HepG2 (cell line): ENCODE results near the gene ZNF483. TPM values are rescaled to one million over a fixed set of nuclear protein-coding genes. Genes with fewer than 3 reads are reported as not detected.

ENCODE experiments used
- ATAC-seq: fragments of 200-7000 bp; cut with Tn5 transposase; 3 replicates; pipeline ENCODE4 v1.9.1; 2020; ENCODE audit warnings: mild to moderate bottlenecking, moderate library complexity
- BruUV-seq: library from RNA; stranded (reverse); fragments of 400-500 nt; replicated peaks from 2 replicates; lab custom pipeline; 2021; lab: Mats Ljungman, UMichigan
- CTCF ChIA-PET: fragments of 300-600 bp; formaldehyde crosslinking; extraction: SDS; loops from one replicate; lab custom pipeline; 2021; ENCODE audit warnings: low total read pairs, inconsistent platforms, low intra/inter-chr PET ratio; lab: Yijun Ruan, JAX
- POLR2A ChIA-PET: fragments of 350-600 bp; sonication (Branson Sonifier 250); formaldehyde crosslinking; loops from one replicate; lab custom pipeline; 2020; ENCODE audit warnings: antibody characterized with exemption, inconsistent platforms; lab: Yijun Ruan, JAX
- DNase-seq: peaks from one replicate; pipeline ENCODE4 v3.0.0-alpha.2; 2015; ENCODE audit warnings: low spot score
- FAIRE-seq: peaks from 3 replicates; lab custom pipeline; 2011; peaks lifted over from hg19 to GRCh38; lab: Jason Lieb, UNC
- H2AFZ ChIP-seq: one replicate; pipeline ENCODE4 v1.6.1; 2011; ENCODE audit warnings: low read length, inconsistent platforms
- H3K27ac ChIP-seq: fragments of 300-600 bp; 3 replicates; pipeline ENCODE4 v1.8.0; 2011; ENCODE audit warnings: mixed run types, mild to moderate bottlenecking, mixed read lengths, low read length, inconsistent platforms; ENCODE audit not compliant: insufficient read depth; ENCODE audit errors: extremely low read length
- H3K27me3 ChIP-seq, 2 experiments: fragments of 200-600 bp in 1 of 2; 2 replicates in 1 of 2; 3 replicates in 1 of 2; pipeline versions ENCODE4 v1.6.0 to v1.8.0; 2011; ENCODE audit warnings: low read length in 2 of 2, mild to moderate bottlenecking in 2 of 2, moderate library complexity in 2 of 2, inconsistent platforms in 1 of 2; ENCODE audit not compliant: insufficient read depth in 2 of 2, control insufficient read depth in 1 of 2
- H3K36me3 ChIP-seq, 2 experiments: fragments of 200-600 bp in 1 of 2; replicated peaks in 1 of 2; 2 replicates in 1 of 2; 3 replicates in 1 of 2; pipeline versions ENCODE4 v1.5.1 to v1.8.0; 2011; ENCODE audit warnings: low read length in 2 of 2, inconsistent platforms in 1 of 2; ENCODE audit not compliant: insufficient read depth in 2 of 2, control insufficient read depth in 1 of 2
- H3K4me1 ChIP-seq: 2 replicates; pipeline ENCODE4 v1.5.1; 2012; ENCODE audit warnings: low read length, inconsistent platforms; ENCODE audit not compliant: insufficient read depth
- H3K4me2 ChIP-seq: 2 replicates; pipeline ENCODE4 v1.6.0; 2011; ENCODE audit warnings: low read depth, low read length, inconsistent platforms
- H3K4me3 ChIP-seq, 3 experiments: fragments of 200-600 bp in 1 of 3; sonication (generic), shearing (Covaris generic) in 1 of 3; replicated peaks in 1 of 3; 2 replicates each; pipeline ENCODE4 v1.5.1; 2011 to 2016; ENCODE audit warnings: low read length in 3 of 3, inconsistent platforms in 2 of 3, low read depth in 2 of 3, mild to moderate bottlenecking in 2 of 3, control low read depth in 1 of 3, mixed read lengths in 1 of 3; ENCODE audit not compliant: insufficient read depth in 1 of 3
- H3K79me2 ChIP-seq: one replicate; pipeline ENCODE4 v1.6.1; 2011; ENCODE audit warnings: low read length, inconsistent platforms; ENCODE audit not compliant: insufficient read depth
- H3K9ac ChIP-seq: 2 replicates; pipeline ENCODE4 v1.6.0; 2011; ENCODE audit warnings: mild to moderate bottlenecking, low read depth, low read length, inconsistent platforms; ENCODE audit not compliant: insufficient read depth
- H3K9me3 ChIP-seq: 2 replicates; pipeline ENCODE4 v1.5.1; 2012; ENCODE audit warnings: mild to moderate bottlenecking, low read length
- H4K20me1 ChIP-seq: 2 replicates; pipeline ENCODE4 v1.6.0; 2011; ENCODE audit warnings: inconsistent platforms, mild to moderate bottlenecking, low read length, moderate library complexity; ENCODE audit not compliant: insufficient read depth
- IRX3 ChIP-seq: sonication (generic); formaldehyde crosslinking; IDR thresholded peaks from 2 replicates; pipeline ENCODE4 v1.8.1; 2023; ENCODE audit warnings: mild to moderate bottlenecking, low read depth, missing genetic modification reagents, borderline replicate concordance
- KAT8 ChIP-seq: IDR thresholded peaks from 2 replicates; pipeline ENCODE4 v1.6.1; 2016; ENCODE audit warnings: missing genetic modification reagents, missing compliant biosample characterization
- KLF12 ChIP-seq: sonication (generic); formaldehyde crosslinking; IDR thresholded peaks from 2 replicates; pipeline ENCODE4 v1.4.0; 2020; ENCODE audit warnings: missing genetic modification reagents, borderline replicate concordance
- NFKBIZ ChIP-seq: IDR thresholded peaks from 2 replicates; pipeline ENCODE4 v1.6.1; 2018; ENCODE audit warnings: missing genetic modification reagents, missing compliant biosample characterization
- NR2C2 ChIP-seq: sonication (generic); formaldehyde crosslinking; IDR thresholded peaks from 2 replicates; pipeline ENCODE4 v1.4.0; 2020; ENCODE audit warnings: missing genetic modification reagents, mild to moderate bottlenecking, moderate library complexity, borderline replicate concordance
- NR3C1 ChIP-seq: sonication (generic); formaldehyde crosslinking; IDR thresholded peaks from 2 replicates; pipeline ENCODE4 v1.4.0; 2020; ENCODE audit warnings: missing genetic modification reagents
- SKI ChIP-seq: fragments of 450-650 bp; IDR thresholded peaks from one replicate; pipeline ENCODE4 v1.6.1; 2018; ENCODE audit warnings: mild to moderate bottlenecking; ENCODE audit not compliant: partially characterized antibody
- SP4 ChIP-seq: sonication (generic); formaldehyde crosslinking; IDR thresholded peaks from 2 replicates; pipeline ENCODE4 v1.8.1; 2023; ENCODE audit warnings: mild to moderate bottlenecking, missing genetic modification reagents
- TMF1 ChIP-seq: sonication (generic); formaldehyde crosslinking; IDR thresholded peaks from 2 replicates; pipeline ENCODE4 v1.8.1; 2022; ENCODE audit warnings: low read depth, missing genetic modification reagents
- U2AF2 ChIP-seq: fragments of 200-400 bp; formaldehyde crosslinking; IDR thresholded peaks from 2 replicates; pipeline ENCODE4 v1.6.1; 2017; ENCODE audit warnings: low read depth, mild to moderate bottlenecking, low read length
- ZNF251 ChIP-seq: sonication (generic); formaldehyde crosslinking; IDR thresholded peaks from 2 replicates; pipeline ENCODE4 v1.9.0; 2021; ENCODE audit warnings: mild to moderate bottlenecking, missing genetic modification reagents
- ZNF652 ChIP-seq: IDR thresholded peaks from 2 replicates; pipeline ENCODE4 v1.6.1; 2016; ENCODE audit warnings: low read depth, borderline replicate concordance
- ZNF773 ChIP-seq: sonication (generic); formaldehyde crosslinking; IDR thresholded peaks from 2 replicates; pipeline ENCODE4 v1.4.0; 2020; ENCODE audit warnings: missing genetic modification reagents, borderline replicate concordance
- WGBS: methylation state at CpG from one replicate; pipeline ENCODE4 v1.1.6; 2017; ENCODE audit warnings: low lambda C conversion rate; 5-methylcytosine and 5-hydroxymethylcytosine counted together
- in situ Hi-C: cut with HindIII; loops from 2 replicates; pipeline ENCODE4 v1.10.0; 2017; ENCODE audit warnings: low pct_unique_long_range_greater_than_20kb; ENCODE audit not compliant: extremely low pct_ligation_motif_present
- intact Hi-C: fragments of 100-400 bp; cut with micrococcal nuclease; formaldehyde crosslinking; loops from one replicate; pipeline ENCODE4 v1.10.0; 2022; ENCODE audit not compliant: unreplicated experiment
- polyA plus RNA-seq, 8 experiments: library from polyadenylated mRNA; depleted of rRNA in 3 of 8; stranded (reverse) in 7 of 8; unstranded in 1 of 8; fragments of >200 nt; fragmentation: Illumina TruSeq in 4 of 8; extraction: Trizol in 4 of 8; gene quantifications; 2 replicates each; pipeline versions ENCODE4 v1.2.1 to v1.2.3, GENCODE V29; 2011 to 2016; ENCODE audit warnings: low read depth in 4 of 8, missing spikeins in 1 of 8, mixed read lengths in 1 of 8; ENCODE audit not compliant: insufficient read depth in 1 of 8
- total RNA-seq, 5 experiments: library from RNA; depleted of rRNA; stranded (reverse); fragments of >200 nt; fragmentation: Illumina TruSeq; extraction: Trizol; gene quantifications; 2 replicates each; pipeline ENCODE4 v1.2.3, GENCODE V29; 2016; ENCODE audit warnings: low read depth in 1 of 5
- TF ChIP-seq, protein P1 (sequence below): sonication (generic); formaldehyde crosslinking; IDR thresholded peaks from 2 replicates; pipeline ENCODE4 v1.8.0; 2022; ENCODE audit warnings: mild to moderate bottlenecking, missing genetic modification reagents, borderline replicate concordance
- TF ChIP-seq, protein P2 (sequence below): sonication (generic); formaldehyde crosslinking; IDR thresholded peaks from 2 replicates; pipeline ENCODE4 v1.5.0; 2020; ENCODE audit warnings: missing genetic modification reagents
- TF ChIP-seq, protein P3 (sequence below): sonication (generic); formaldehyde crosslinking; IDR thresholded peaks from 2 replicates; pipeline ENCODE4 v1.4.0; 2020; ENCODE audit warnings: missing genetic modification reagents

The ZNF483 gene
- total and polyA plus RNA-seq, 2 of the 13 experiments (the other 11 are each of a cell fraction or from before 2014, with no cell fraction given), result 2.0 to 9.5 TPM

DNA sequence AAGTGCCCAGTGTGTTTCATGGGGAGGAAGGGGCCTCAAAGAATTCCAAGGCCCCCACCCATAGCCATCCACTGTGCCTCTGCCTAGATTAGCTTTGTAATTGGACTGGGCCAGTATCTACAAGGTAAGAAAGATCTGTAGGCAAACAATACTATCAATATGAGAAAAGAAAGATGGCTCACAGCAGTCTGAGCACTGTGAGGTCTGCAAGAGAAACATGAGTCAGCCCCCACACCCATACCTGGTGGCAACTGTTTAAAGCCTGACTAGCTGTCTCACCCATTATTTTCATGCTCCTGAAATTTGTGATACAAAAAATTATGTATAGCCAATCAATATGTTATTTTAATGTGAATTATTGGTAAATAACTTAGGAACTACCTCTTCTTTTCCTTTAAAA, 10.0 kb upstream of the ZNF483 start (continued):
- TF ChIP-seq ZNF251 (CRISPR knock-in tag), result no peak
- no peak for TF ChIP-seq SP4
- no peak for TF ChIP-seq IRX3
- no peak for TF ChIP-seq NFKBIZ (CRISPR knock-in tag)
- no peak for TF ChIP-seq NR2C2 (CRISPR knock-in tag)
- TF ChIP-seq, protein P1, sequence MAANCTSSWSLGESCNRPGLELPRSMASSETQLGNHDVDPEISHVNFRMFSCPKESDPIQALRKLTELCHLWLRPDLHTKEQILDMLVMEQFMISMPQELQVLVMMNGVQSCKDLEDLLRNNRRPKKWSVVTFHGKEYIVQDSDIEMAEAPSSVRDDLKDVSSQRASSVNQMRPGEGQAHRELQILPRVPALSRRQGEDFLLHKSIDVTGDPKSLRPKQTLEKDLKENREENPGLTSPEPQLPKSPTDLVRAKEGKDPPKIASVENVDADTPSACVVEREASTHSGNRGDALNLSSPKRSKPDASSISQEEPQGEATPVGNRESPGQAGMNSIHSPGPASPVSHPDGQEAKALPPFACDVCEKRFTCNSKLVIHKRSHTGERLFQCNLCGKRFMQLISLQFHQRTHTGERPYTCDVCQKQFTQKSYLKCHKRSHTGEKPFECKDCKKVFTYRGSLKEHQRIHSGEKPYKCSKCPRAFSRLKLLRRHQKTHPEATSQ (CRISPR knock-in tag), result no peak
- no peak for TF ChIP-seq ZNF652 (CRISPR knock-in tag)

DNA sequence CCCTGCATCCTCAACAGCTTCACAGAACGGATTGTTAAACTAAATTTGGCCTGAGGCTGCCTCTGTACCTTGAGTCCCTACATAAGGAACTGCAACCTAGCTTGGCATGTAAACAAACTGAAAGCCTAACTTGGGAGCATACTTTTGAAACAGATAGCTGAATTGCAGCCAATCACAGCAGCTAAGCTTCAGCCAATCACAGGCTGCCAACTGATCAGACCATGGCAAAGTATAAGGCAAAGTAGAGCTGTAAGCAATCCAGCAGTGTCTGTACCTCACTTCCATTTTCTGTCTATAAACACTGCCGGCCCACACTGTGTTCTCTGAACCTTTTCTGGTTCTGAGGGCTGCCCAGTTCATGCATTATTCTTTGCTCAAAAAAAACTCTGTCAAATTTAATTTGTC, 8.9 kb upstream of the ZNF483 start:
- H3K4me3 ChIP-seq, result peak overlapping the region; percentile 8 to 42 (median 25); a peak in 5 of 6 replicates
- H4K20me1 ChIP-seq, result no peaks in the 10 kb centered on the region
- peak overlapping the region; percentile 47 for H3K9ac ChIP-seq
- intact Hi-C loops, result no loop called here
- peak overlapping the region; percentile 78 for H2AFZ ChIP-seq
- H3K9me3 ChIP-seq, result no peaks in the 10 kb centered on the region
- no peaks in the 10 kb centered on the region for H3K27me3 ChIP-seq
- ChIA-PET CTCF (no interaction called here), POLR2A (interaction anchor here (0.9 to 1.5 kb wide), 2 partner anchors 9 to 31 kb away, joined by 3 to 10 read pairs; partner anchors contain the start of genes ECPAS and ZNF483)
- DNase-seq (peak; percentile 60), FAIRE-seq (peak; percentile 60), ATAC-seq (peak; percentile 97)
- BruUV-seq, result no TSS peak
- H3K27ac ChIP-seq, result peak overlapping the region; percentile 6
- in situ Hi-C loops, result no loop called here
- H3K4me2 ChIP-seq, result peak overlapping the region; percentile 68
- WGBS, result 3% methylated on average over 2 of the region's 2 CpGs
- H3K4me1 ChIP-seq, result peaks cover 21% of the 10 kb centered on the region
- no peaks in the 10 kb centered on the region for H3K79me2 ChIP-seq
- H3K36me3 ChIP-seq, result no peaks in the 10 kb centered on the region
- TF ChIP-seq TMF1 (CRISPR knock-in tag), result no peak
- TF ChIP-seq SKI, result no peak
- TF ChIP-seq, protein P2, sequence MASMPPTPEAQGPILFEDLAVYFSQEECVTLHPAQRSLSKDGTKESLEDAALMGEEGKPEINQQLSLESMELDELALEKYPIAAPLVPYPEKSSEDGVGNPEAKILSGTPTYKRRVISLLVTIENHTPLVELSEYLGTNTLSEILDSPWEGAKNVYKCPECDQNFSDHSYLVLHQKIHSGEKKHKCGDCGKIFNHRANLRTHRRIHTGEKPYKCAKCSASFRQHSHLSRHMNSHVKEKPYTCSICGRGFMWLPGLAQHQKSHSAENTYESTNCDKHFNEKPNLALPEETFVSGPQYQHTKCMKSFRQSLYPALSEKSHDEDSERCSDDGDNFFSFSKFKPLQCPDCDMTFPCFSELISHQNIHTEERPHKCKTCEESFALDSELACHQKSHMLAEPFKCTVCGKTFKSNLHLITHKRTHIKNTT (CRISPR knock-in tag), result no peak
- no peak for TF ChIP-seq U2AF2
- TF ChIP-seq ZNF773 (CRISPR knock-in tag), result no peak
- TF ChIP-seq KAT8 (CRISPR knock-in tag), result peak; percentile 47; the same call in 1 of the 2 replicates
- no peak for TF ChIP-seq KLF12
- no peak for TF ChIP-seq NR3C1 (CRISPR knock-in tag)
- TF ChIP-seq, protein P3, sequence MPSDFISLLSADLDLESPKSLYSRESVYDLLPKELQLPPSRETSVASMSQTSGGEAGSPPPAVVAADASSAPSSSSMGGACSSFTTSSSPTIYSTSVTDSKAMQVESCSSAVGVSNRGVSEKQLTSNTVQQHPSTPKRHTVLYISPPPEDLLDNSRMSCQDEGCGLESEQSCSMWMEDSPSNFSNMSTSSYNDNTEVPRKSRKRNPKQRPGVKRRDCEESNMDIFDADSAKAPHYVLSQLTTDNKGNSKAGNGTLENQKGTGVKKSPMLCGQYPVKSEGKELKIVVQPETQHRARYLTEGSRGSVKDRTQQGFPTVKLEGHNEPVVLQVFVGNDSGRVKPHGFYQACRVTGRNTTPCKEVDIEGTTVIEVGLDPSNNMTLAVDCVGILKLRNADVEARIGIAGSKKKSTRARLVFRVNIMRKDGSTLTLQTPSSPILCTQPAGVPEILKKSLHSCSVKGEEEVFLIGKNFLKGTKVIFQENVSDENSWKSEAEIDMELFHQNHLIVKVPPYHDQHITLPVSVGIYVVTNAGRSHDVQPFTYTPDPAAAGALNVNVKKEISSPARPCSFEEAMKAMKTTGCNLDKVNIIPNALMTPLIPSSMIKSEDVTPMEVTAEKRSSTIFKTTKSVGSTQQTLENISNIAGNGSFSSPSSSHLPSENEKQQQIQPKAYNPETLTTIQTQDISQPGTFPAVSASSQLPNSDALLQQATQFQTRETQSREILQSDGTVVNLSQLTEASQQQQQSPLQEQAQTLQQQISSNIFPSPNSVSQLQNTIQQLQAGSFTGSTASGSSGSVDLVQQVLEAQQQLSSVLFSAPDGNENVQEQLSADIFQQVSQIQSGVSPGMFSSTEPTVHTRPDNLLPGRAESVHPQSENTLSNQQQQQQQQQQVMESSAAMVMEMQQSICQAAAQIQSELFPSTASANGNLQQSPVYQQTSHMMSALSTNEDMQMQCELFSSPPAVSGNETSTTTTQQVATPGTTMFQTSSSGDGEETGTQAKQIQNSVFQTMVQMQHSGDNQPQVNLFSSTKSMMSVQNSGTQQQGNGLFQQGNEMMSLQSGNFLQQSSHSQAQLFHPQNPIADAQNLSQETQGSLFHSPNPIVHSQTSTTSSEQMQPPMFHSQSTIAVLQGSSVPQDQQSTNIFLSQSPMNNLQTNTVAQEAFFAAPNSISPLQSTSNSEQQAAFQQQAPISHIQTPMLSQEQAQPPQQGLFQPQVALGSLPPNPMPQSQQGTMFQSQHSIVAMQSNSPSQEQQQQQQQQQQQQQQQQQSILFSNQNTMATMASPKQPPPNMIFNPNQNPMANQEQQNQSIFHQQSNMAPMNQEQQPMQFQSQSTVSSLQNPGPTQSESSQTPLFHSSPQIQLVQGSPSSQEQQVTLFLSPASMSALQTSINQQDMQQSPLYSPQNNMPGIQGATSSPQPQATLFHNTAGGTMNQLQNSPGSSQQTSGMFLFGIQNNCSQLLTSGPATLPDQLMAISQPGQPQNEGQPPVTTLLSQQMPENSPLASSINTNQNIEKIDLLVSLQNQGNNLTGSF, result no peak
